Measurements from ENCODE around the gene FGF12. TPM values are rescaled to one million over a fixed set of nuclear protein-coding genes. Genes with fewer than 3 reads are reported as not detected.

The FGF12 gene
- total and polyA plus RNA-seq, 2 donors (not counting 1 experiment from before 2014, with no cell fraction given): 0.03 TPM; not detected in 1

- no peak overlapping the region for H3K27ac ChIP-seq (ENCODE audit: low read length in 2 of 2)
- H4K20me1 ChIP-seq (ENCODE audit: control insufficient read depth, insufficient read depth, low read length, poor library complexity, severe bottlenecking): no peaks in the 10 kb centered on the region
- DNase-seq (no peak), ATAC-seq (ENCODE audit: low read depth) (no peak)
- H3K9me3 Mint-ChIP-seq (ENCODE audit: insufficient read depth): no peaks in the 10 kb centered on the region
- H3K27me3 ChIP-seq (replicated peaks in 1 of 4; ENCODE audit: control extremely low read depth in 1 of 4, control insufficient read depth in 3 of 4, insufficient read depth in 4 of 4, low read length in 3 of 4): no peaks in the 10 kb centered on the region
- H3K36me3 ChIP-seq (replicated peaks in 1 of 2; ENCODE audit: control extremely low read depth in 1 of 2, control insufficient read depth in 1 of 2, extremely low read depth in 1 of 2, insufficient read depth in 2 of 2, low read length in 1 of 2): no peaks in the 10 kb centered on the region
- no peaks in the 10 kb centered on the region for H3K4me1 ChIP-seq (ENCODE audit: control insufficient read depth in 2 of 2, insufficient read depth in 2 of 2, low read length in 2 of 2)
- H2AFZ ChIP-seq (ENCODE audit: insufficient read depth, low read depth, low read length, poor library complexity, severe bottlenecking): no peak overlapping the region
- no peaks in the 10 kb centered on the region for H3K9me3 ChIP-seq (ENCODE audit: control extremely low read depth in 1 of 3, control insufficient read depth in 2 of 3, insufficient read depth in 1 of 3, low read length in 2 of 3)
- no peak overlapping the region for H3K27ac Mint-ChIP-seq
- no peak overlapping the region for H3K4me2 ChIP-seq (replicated peaks; ENCODE audit: low read depth, low read length, poor library complexity, severe bottlenecking)
- no peaks in the 10 kb centered on the region for H3K4me1 Mint-ChIP-seq
- no peak overlapping the region for H3K4me3 Mint-ChIP-seq
- no peaks in the 10 kb centered on the region for H3K79me2 ChIP-seq (ENCODE audit: control insufficient read depth, insufficient read depth, low read length)
- intact Hi-C loops (cut with micrococcal nuclease): no loop called here
- ChIA-PET POLR2A (no interaction called here), CTCF (no interaction called here)
- TF ChIP-seq EZH2 (IDR thresholded peaks at IDR 0.05; ENCODE audit: borderline replicate concordance, insufficient read depth, low read depth, low read length, poor library complexity, severe bottlenecking) (no peak), CTCF (IDR thresholded peaks at IDR 0.05) (no peak)
- no peaks in the 10 kb centered on the region for H3K27me3 Mint-ChIP-seq
- no peak overlapping the region for H3K4me3 ChIP-seq (ENCODE audit: control extremely low read depth in 1 of 5, extremely low read depth in 1 of 5, insufficient read depth in 1 of 5, low read depth in 2 of 5, low read length in 4 of 5)
- 60% methylated on average over 1 of the region's 4 CpGs for WGBS (ENCODE audit: insufficient coverage)
- no peak overlapping the region for H3K9ac ChIP-seq (ENCODE audit: low read length)
Observed at GRCh38 chr3:192262001-192262400, 465.3 kb downstream of the FGF12 start.

GRCh38 chr3:192261135-192261534 is 466.2 kb downstream of the FGF12 start:
- no peak overlapping the region for H3K9ac ChIP-seq (ENCODE audit: low read length)
- TF ChIP-seq CTCF (IDR thresholded peaks at IDR 0.05): no peak
- TF ChIP-seq EZH2 (IDR thresholded peaks at IDR 0.05; ENCODE audit: borderline replicate concordance, insufficient read depth, low read depth, low read length, poor library complexity, severe bottlenecking): no peak
- Mint-ChIP-seq H3K4me1 (no peaks in the 10 kb centered on the region), H3K4me3 (no peak overlapping the region), H3K27me3 (no peaks in the 10 kb centered on the region), H3K9me3 (ENCODE audit: insufficient read depth) (no peaks in the 10 kb centered on the region), H3K27ac (no peak overlapping the region)
- intact Hi-C loops (cut with micrococcal nuclease): no loop called here
- ATAC-seq (ENCODE audit: low read depth) (no peak), DNase-seq (no peak)
- no peak overlapping the region for H3K27ac ChIP-seq (ENCODE audit: low read length in 2 of 2)
- WGBS (ENCODE audit: insufficient coverage): no CpG with 5 or more reads among the region's 3 CpGs
- H3K4me3 ChIP-seq (ENCODE audit: control extremely low read depth in 1 of 5, extremely low read depth in 1 of 5, insufficient read depth in 1 of 5, low read depth in 2 of 5, low read length in 4 of 5): no peak overlapping the region
- no peaks in the 10 kb centered on the region for H3K9me3 ChIP-seq (ENCODE audit: control extremely low read depth in 1 of 3, control insufficient read depth in 2 of 3, insufficient read depth in 1 of 3, low read length in 2 of 3)
- ChIA-PET CTCF (no interaction called here), POLR2A (no interaction called here)
- no peak overlapping the region for H2AFZ ChIP-seq (ENCODE audit: insufficient read depth, low read depth, low read length, poor library complexity, severe bottlenecking)
- no peaks in the 10 kb centered on the region for H3K27me3 ChIP-seq (replicated peaks in 1 of 4; ENCODE audit: control extremely low read depth in 1 of 4, control insufficient read depth in 3 of 4, insufficient read depth in 4 of 4, low read length in 3 of 4)
- no peaks in the 10 kb centered on the region for H3K4me1 ChIP-seq (ENCODE audit: control insufficient read depth in 2 of 2, insufficient read depth in 2 of 2, low read length in 2 of 2)
- H4K20me1 ChIP-seq (ENCODE audit: control insufficient read depth, insufficient read depth, low read length, poor library complexity, severe bottlenecking): no peaks in the 10 kb centered on the region
- H3K4me2 ChIP-seq (replicated peaks; ENCODE audit: low read depth, low read length, poor library complexity, severe bottlenecking): no peak overlapping the region
- H3K36me3 ChIP-seq (replicated peaks in 1 of 2; ENCODE audit: control extremely low read depth in 1 of 2, control insufficient read depth in 1 of 2, extremely low read depth in 1 of 2, insufficient read depth in 2 of 2, low read length in 1 of 2): no peaks in the 10 kb centered on the region
- H3K79me2 ChIP-seq (ENCODE audit: control insufficient read depth, insufficient read depth, low read length): no peaks in the 10 kb centered on the region
